Esophagus muscularis mucosa (tissue), 4 donors: ENCODE measurements around the gene PDE4D. TPM values are rescaled to one million over a fixed set of nuclear protein-coding genes. Genes with fewer than 3 reads are reported as not detected.

Source experiments
- DNase-seq: peaks from one replicate; pipeline ENCODE4 v3.0.0-alpha.2; 2017; ENCODE audit errors: extremely low spot score
- H3K27ac ChIP-seq, 4 donors: fragments of 200-600 bp; sonication (generic); replicated peaks in 1 of 4; 1 replicate in 3 of 4; 2 replicates in 1 of 4; pipeline ENCODE4 v1.5.1; 2016 to 2019; ENCODE audit warnings: mild to moderate bottlenecking in 1 of 4
- H3K27me3 ChIP-seq, 4 donors: fragments of 200-600 bp; sonication (generic); one replicate each; pipeline versions ENCODE4 v1.5.1 to v1.6.0; 2016 to 2019
- H3K36me3 ChIP-seq, 4 donors: fragments of 200-600 bp; sonication (generic); one replicate each; pipeline ENCODE4 v1.5.1; 2016 to 2019
- H3K4me1 ChIP-seq, 4 donors: fragments of 200-600 bp; sonication (generic); one replicate each; pipeline ENCODE4 v1.5.1; 2016 to 2019
- H3K4me3 ChIP-seq, 4 donors: fragments of 200-600 bp; sonication (generic); 1 replicate in 2 of 4; 2 replicates in 2 of 4; pipeline ENCODE4 v1.5.1; 2016 to 2019; ENCODE audit warnings: mild to moderate bottlenecking in 4 of 4, moderate library complexity in 1 of 4
- H3K9me3 ChIP-seq, 4 donors: fragments of 200-600 bp; sonication (generic); 1 replicate in 3 of 4; 2 replicates in 1 of 4; pipeline ENCODE4 v1.5.1; 2016 to 2019
- EP300 ChIP-seq: sonication (generic); formaldehyde crosslinking; IDR thresholded peaks from one replicate; pipeline ENCODE4 v1.6.1; 2017; ENCODE audit warnings: antibody characterized with exemption
- POLR2A ChIP-seq: fragments of 450-650 bp; IDR thresholded peaks from one replicate; pipeline ENCODE4 v1.6.1; 2017; ENCODE audit warnings: antibody characterized with exemption, moderate library complexity, mild to moderate bottlenecking, low read depth
- POLR2AphosphoS5 ChIP-seq, 2 donors: sonication (generic); formaldehyde crosslinking; IDR thresholded peaks; one replicate each; pipeline ENCODE4 v1.6.1; 2017; ENCODE audit warnings: antibody characterized with exemption in 2 of 2
- WGBS: methylation state at CpG from one replicate; pipeline ENCODE4 v1.1.5; 2018; 5-methylcytosine and 5-hydroxymethylcytosine counted together
- intact Hi-C: fragments of 100-400 bp; cut with DNase I; formaldehyde crosslinking; loops from one replicate; pipeline ENCODE4 v1.15.1; 2023
- total RNA-seq, 4 donors: library from RNA; depleted of rRNA; stranded (reverse); fragments of >200 nt; gene quantifications; one replicate each; pipeline versions ENCODE4 v1.1.0 to v1.2.1, GENCODE V29; 2016
- TF ChIP-seq, protein P1 (sequence below), 3 experiments: fragments of 200-600 bp in 2 of 3; fragments of 450-650 bp in 1 of 3; sonication (generic) in 2 of 3; IDR thresholded peaks; one replicate each; pipeline ENCODE4 v1.5.1; 2017 to 2019; ENCODE audit warnings: antibody characterized with exemption in 3 of 3, mild to moderate bottlenecking in 2 of 3, moderate library complexity in 1 of 3

The PDE4D gene
- total RNA-seq, 4 donors from 2014 or later: 39.2 to 87.0 (median 50.2) TPM

- no peaks in the 10 kb centered on the region for H3K27me3 ChIP-seq
- H3K4me1 ChIP-seq: no peaks in the 10 kb centered on the region
- H3K27ac ChIP-seq: no peak overlapping the region
- no peaks in the 10 kb centered on the region for H3K9me3 ChIP-seq
- TF ChIP-seq, protein P1, sequence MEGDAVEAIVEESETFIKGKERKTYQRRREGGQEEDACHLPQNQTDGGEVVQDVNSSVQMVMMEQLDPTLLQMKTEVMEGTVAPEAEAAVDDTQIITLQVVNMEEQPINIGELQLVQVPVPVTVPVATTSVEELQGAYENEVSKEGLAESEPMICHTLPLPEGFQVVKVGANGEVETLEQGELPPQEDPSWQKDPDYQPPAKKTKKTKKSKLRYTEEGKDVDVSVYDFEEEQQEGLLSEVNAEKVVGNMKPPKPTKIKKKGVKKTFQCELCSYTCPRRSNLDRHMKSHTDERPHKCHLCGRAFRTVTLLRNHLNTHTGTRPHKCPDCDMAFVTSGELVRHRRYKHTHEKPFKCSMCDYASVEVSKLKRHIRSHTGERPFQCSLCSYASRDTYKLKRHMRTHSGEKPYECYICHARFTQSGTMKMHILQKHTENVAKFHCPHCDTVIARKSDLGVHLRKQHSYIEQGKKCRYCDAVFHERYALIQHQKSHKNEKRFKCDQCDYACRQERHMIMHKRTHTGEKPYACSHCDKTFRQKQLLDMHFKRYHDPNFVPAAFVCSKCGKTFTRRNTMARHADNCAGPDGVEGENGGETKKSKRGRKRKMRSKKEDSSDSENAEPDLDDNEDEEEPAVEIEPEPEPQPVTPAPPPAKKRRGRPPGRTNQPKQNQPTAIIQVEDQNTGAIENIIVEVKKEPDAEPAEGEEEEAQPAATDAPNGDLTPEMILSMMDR (IDR thresholded peaks at IDR 0.05): no peak
- TF ChIP-seq POLR2A: no peak
- TF ChIP-seq POLR2AphosphoS5 (IDR thresholded peaks at IDR 0.05): no peak
- no peak for TF ChIP-seq EP300
- no peak for DNase-seq
- intact Hi-C loops: no loop called here
- H3K4me3 ChIP-seq: no peak overlapping the region
- peaks cover 0 to 63% (median 26%) of the 10 kb centered on the region in 4 donors for H3K36me3 ChIP-seq
These were observed 906.3 kb downstream of the PDE4D start for GRCh38 chr5:58987193-58987592.

DNA sequence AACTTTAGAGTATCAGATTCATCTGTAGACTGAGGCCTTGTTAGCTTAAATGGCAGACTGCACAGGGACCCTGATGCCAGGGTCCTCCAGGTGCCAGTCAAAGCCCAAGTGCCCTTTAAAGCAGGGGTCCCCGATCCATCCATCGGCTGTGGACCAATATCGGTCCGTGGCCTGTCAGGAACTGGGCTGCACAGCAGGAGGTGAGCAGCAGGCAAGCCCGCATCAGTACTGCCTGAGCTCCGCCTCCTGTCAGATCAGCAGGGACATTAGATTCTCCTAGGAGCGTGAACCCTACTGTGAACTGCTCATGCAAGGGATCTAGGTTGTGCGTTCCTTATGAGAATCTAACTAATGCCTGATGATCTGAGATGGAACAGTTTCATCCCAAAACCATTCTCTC, 907.2 kb downstream of the PDE4D start:
- Histone ChIP-seq H3K27ac (no peak overlapping the region), H3K36me3 (peaks cover 0 to 69% (median 25%) of the 10 kb centered on the region in 4 donors), H3K4me1 (no peaks in the 10 kb centered on the region), H3K27me3 (no peaks in the 10 kb centered on the region), H3K9me3 (no peaks in the 10 kb centered on the region), H3K4me3 (no peak overlapping the region)
- intact Hi-C loops: no loop called here
- TF ChIP-seq, protein P1 (IDR thresholded peaks at IDR 0.05): no peak
- no peak for TF ChIP-seq POLR2A
- TF ChIP-seq EP300: no peak
- no peak for TF ChIP-seq POLR2AphosphoS5 (IDR thresholded peaks at IDR 0.05)
- DNase-seq: no peak
- 66% methylated on average over 7 of the region's 8 CpGs for WGBS

DNA sequence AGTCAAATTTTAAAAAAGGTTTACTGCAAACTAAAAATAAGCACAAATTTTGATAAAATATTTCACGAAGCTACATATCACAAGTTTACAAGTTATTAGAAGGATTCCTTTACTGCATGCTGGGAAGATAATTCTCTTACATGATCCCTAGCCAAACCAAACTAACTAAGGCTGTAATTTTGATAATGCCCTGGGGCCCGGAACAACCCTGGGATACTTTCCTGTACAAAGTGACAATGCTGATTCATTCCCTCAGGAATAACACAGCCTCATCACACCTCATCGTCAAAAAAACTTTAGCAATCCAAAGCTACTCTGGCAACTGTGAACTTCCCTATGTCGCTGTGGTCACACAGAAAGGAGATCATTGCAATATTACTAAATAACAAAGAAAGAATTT, 907.8 kb downstream of the PDE4D start:
- 75% methylated on average over 4 of the region's 4 CpGs for WGBS

DNA sequence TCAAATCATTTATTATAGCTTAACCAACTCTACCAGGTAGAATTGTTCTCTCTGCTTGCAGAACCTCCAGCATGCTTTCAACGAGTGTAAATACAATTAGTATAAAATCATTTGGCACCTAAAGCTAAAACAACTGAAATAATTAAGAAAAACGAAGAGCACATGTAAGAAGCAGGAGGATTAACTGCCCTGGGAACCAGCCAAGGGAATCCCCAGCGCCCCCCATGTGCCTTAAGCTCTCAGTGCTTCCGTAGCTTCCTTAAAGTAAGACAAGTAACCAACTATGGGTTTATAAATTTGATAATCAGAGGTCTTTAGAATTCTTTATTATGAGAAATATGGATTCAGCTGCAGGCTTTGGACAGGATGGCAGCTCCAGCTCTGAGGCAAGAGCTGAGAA, 908.2 kb downstream of the PDE4D start:
- Histone ChIP-seq H3K27ac (no peak overlapping the region), H3K4me3 (no peak overlapping the region), H3K4me1 (no peaks in the 10 kb centered on the region), H3K9me3 (no peaks in the 10 kb centered on the region), H3K36me3 (peaks cover 0 to 67% (median 21%) of the 10 kb centered on the region in 4 donors), H3K27me3 (no peaks in the 10 kb centered on the region)
- 86% methylated on average over 4 of the region's 4 CpGs for WGBS
- no peak for DNase-seq
- TF ChIP-seq EP300: no peak
- intact Hi-C loops: no loop called here

More for the DNA sequence above, 907.8 kb downstream of the PDE4D start:
- peaks cover 0 to 67% (median 23%) of the 10 kb centered on the region in 4 donors for H3K36me3 ChIP-seq
- intact Hi-C loops: no loop called here
- no peaks in the 10 kb centered on the region for H3K4me1 ChIP-seq
- TF ChIP-seq, protein P1 (IDR thresholded peaks at IDR 0.05): no peak
- TF ChIP-seq POLR2AphosphoS5 (IDR thresholded peaks at IDR 0.05): no peak
- TF ChIP-seq EP300: no peak
- no peak for TF ChIP-seq POLR2A
- no peaks in the 10 kb centered on the region for H3K27me3 ChIP-seq
- no peak overlapping the region for H3K4me3 ChIP-seq
- no peaks in the 10 kb centered on the region for H3K9me3 ChIP-seq
- no peak for DNase-seq
- H3K27ac ChIP-seq: no peak overlapping the region

DNA sequence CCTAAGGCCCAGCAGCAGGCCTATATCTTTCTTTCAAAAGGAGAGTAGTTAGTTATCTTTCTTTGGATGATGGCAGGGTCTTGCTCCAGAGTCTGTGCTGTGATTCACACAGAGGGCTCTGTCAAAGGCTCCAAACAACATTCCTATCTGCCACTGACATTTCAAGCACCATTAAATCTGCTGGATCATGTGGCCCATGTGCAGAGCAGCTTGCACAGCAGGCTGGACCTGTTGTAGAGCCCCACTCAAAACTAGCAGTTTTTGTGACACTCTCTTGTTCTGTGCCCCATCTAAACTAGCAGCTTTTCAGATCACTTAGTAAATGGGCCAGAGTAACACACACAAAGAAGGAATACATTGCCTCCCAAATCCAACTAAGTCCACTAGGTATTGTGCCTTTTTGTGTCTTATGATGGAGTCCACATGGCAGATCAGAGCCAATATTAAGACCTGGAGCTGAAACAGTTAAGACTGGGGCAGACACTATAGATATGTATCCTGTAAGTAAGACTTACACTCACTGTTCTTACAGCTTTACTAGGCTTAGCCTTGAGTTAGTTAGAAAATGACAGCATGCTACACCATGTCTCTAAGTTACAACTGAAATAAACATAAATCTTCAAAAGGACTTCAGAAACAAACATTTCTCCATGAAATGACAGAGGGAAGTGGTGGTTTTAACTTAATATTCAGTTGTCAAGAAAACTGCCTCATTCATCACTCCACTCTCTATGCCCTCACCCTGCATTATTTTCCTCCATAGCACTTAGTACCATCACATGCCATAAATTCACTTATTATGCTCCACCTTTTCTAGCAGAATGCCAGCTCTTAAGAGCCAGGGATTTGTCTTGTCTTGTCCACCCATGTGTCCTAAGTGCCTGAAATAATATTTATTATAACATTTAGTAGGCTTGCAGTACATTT, 909.7 kb downstream of the PDE4D start:
- TF ChIP-seq POLR2AphosphoS5 (IDR thresholded peaks at IDR 0.05) (no peak), EP300 (no peak), POLR2A (no peak)
- TF ChIP-seq, protein P1 (IDR thresholded peaks at IDR 0.05): no peak
- intact Hi-C loops: no loop called here
- H3K36me3 ChIP-seq: peaks cover 0 to 58% (median 18%) of the 10 kb centered on the region in 4 donors
- H3K27ac ChIP-seq: no peak overlapping the region
- H3K27me3 ChIP-seq: no peaks in the 10 kb centered on the region
- H3K4me1 ChIP-seq: no peaks in the 10 kb centered on the region
- no peaks in the 10 kb centered on the region for H3K9me3 ChIP-seq
- no peak overlapping the region for H3K4me3 ChIP-seq
- DNase-seq: no peak
